Chondrocyte (in vitro differentiated cells): ENCODE data around the gene NELFB. TPM values are rescaled to one million over a fixed set of nuclear protein-coding genes. Genes with fewer than 3 reads are reported as not detected.

Experiments used
- DNase-seq: peaks from one replicate; pipeline ENCODE4 v3.0.0; 2021; ENCODE audit warnings: mixed read lengths, low spot score
- H3K27ac Mint-ChIP-seq: one replicate; pipeline ENCODE4 v1.8.0; 2021; ENCODE audit warnings: mild to moderate bottlenecking, moderate library complexity, mixed read lengths; ENCODE audit not compliant: unreplicated experiment
- H3K27me3 Mint-ChIP-seq: 2 replicates; pipeline ENCODE4 v1.8.0; 2021; ENCODE audit warnings: low read depth, mixed read lengths
- H3K36me3 Mint-ChIP-seq: 2 replicates; pipeline ENCODE4 v1.8.0; 2021; ENCODE audit warnings: low read depth, mixed read lengths
- H3K4me1 Mint-ChIP-seq: 2 replicates; pipeline ENCODE4 v1.8.0; 2021; ENCODE audit warnings: low read depth, mild to moderate bottlenecking, mixed read lengths
- H3K4me3 Mint-ChIP-seq: one replicate; pipeline ENCODE4 v1.8.0; 2021; ENCODE audit warnings: mild to moderate bottlenecking, moderate library complexity, mixed read lengths; ENCODE audit not compliant: unreplicated experiment
- H3K9me3 Mint-ChIP-seq: 2 replicates; pipeline ENCODE4 v1.8.0; 2021; ENCODE audit warnings: low read depth, mixed read lengths
- CTCF ChIP-seq: fragments of 200-600 bp; sonication (generic); IDR thresholded peaks from 2 replicates; pipeline ENCODE4 v1.5.0; 2021; ENCODE audit warnings: antibody characterized with exemption, mild to moderate bottlenecking, moderate library complexity
- total RNA-seq: library from RNA; stranded (reverse); gene quantifications from 3 replicates; pipeline ENCODE4 v1.2.1, GENCODE V29; 2021

NELFB gene
- total RNA-seq, 1 donor from 2014 or later = 48.0 TPM

GRCh38 chr9:137305060-137305797 lies 50.1 kb downstream of the NELFB start:
- Mint-ChIP-seq H3K27me3 (no peaks in the 10 kb centered on the region), H3K4me1 (peaks cover 17% of the 10 kb centered on the region), H3K36me3 (no peaks in the 10 kb centered on the region), H3K4me3 (peak overlapping the region; percentile 19), H3K27ac (peak overlapping the region; percentile 81), H3K9me3 (no peaks in the 10 kb centered on the region)
- DNase-seq = no peak
- peak; percentile 34 for TF ChIP-seq CTCF

- peaks cover 15% of the 10 kb centered on the region for H3K4me1 Mint-ChIP-seq
- no peak for TF ChIP-seq CTCF
- H3K27me3 Mint-ChIP-seq = no peaks in the 10 kb centered on the region
- no peak overlapping the region for H3K4me3 Mint-ChIP-seq
- H3K9me3 Mint-ChIP-seq = no peaks in the 10 kb centered on the region
- no peaks in the 10 kb centered on the region for H3K36me3 Mint-ChIP-seq
- no peak for DNase-seq
- H3K27ac Mint-ChIP-seq = no peak overlapping the region
Observed at GRCh38 chr9:137305798-137306065, 50.6 kb downstream of the NELFB start.

GRCh38 chr9:137306066-137306849 lies 51.1 kb downstream of the NELFB start:
- Mint-ChIP-seq H3K4me3 (no peak overlapping the region), H3K27ac (no peak overlapping the region), H3K9me3 (no peaks in the 10 kb centered on the region), H3K4me1 (peaks cover 13% of the 10 kb centered on the region), H3K27me3 (no peaks in the 10 kb centered on the region), H3K36me3 (no peaks in the 10 kb centered on the region)
- peak; percentile 93 for DNase-seq
- TF ChIP-seq CTCF = no peak

- no peak overlapping the region for H3K4me3 Mint-ChIP-seq
- no peak for TF ChIP-seq CTCF
- H3K4me1 Mint-ChIP-seq = peaks cover 13% of the 10 kb centered on the region
- H3K27ac Mint-ChIP-seq = no peak overlapping the region
- no peaks in the 10 kb centered on the region for H3K9me3 Mint-ChIP-seq
- no peak for DNase-seq
- no peaks in the 10 kb centered on the region for H3K27me3 Mint-ChIP-seq
- H3K36me3 Mint-ChIP-seq = no peaks in the 10 kb centered on the region
Observed at GRCh38 chr9:137306850-137307254, 51.7 kb downstream of the NELFB start.

GRCh38 chr9:137307255-137308056 lies 52.3 kb downstream of the NELFB start:
- Mint-ChIP-seq H3K27ac (no peak overlapping the region), H3K4me1 (peaks cover 13% of the 10 kb centered on the region)

More at GRCh38 chr9:137307255-137308056, 52.3 kb downstream of the NELFB start:
- no peak for TF ChIP-seq CTCF
- Mint-ChIP-seq H3K9me3 (no peaks in the 10 kb centered on the region), H3K27me3 (no peaks in the 10 kb centered on the region), H3K36me3 (no peaks in the 10 kb centered on the region), H3K4me3 (no peak overlapping the region)
- DNase-seq = peak; percentile 77
